Activated T-cell treated with anti-CD3 and anti-CD28 coated beads for 1 hour (primary cell): ENCODE measurements around the gene TMC3.
"Not testable (repeated sequence)": the region's sequence is repeated elsewhere in the genome, so short reads cannot be mapped to it uniquely, and the experiment has no call there.

Experiments
- DNase-seq: peaks from one replicate; pipeline ENCODE4 v3.0.0-alpha.2; 2020; ENCODE audit warnings: low read depth

TMC3 gene

DNA sequence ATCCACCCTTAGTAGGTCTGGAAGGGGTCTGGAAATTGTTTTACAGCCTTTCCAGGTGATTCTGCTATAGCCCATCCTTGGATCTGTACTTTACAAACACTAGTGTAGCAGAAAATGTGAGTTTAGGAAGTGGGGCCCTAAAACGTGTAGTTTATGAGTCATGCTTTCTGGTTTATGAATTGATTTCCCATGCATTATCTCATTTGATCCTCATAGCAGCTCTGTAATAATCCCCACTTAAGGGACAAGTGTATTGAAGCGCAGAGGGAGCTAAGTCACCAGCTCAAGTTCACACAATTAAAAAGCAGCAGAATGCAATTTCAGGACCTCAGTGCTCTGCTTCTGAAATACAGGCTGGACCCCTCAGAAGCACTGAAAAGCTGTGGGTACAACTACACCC, 27.4 kb downstream of the TMC3 start:
- DNase-seq: no peak

GRCh38 chr15:81343371-81343770, 30.6 kb downstream of the TMC3 start:
- no peak for DNase-seq

DNA sequence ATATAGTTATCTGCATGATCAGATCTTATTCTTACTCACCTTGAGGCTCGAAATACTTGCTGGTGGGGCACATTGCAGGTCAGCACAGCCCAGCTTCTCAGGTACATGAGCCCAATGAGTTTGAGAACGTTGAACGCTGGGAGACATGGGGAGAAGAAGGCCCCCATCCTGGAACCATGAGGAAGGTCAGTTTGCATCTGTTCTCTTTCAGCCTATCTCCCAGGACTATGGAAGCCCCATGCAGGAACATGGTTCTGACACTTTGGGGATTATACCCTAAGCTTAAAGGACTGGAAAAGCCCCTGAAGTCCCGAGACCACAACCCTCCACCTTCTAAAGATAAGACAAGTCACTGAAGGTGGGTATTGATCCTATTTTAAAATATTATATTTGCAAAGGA, 32.7 kb downstream of the TMC3 start:
- no peak for DNase-seq

DNA sequence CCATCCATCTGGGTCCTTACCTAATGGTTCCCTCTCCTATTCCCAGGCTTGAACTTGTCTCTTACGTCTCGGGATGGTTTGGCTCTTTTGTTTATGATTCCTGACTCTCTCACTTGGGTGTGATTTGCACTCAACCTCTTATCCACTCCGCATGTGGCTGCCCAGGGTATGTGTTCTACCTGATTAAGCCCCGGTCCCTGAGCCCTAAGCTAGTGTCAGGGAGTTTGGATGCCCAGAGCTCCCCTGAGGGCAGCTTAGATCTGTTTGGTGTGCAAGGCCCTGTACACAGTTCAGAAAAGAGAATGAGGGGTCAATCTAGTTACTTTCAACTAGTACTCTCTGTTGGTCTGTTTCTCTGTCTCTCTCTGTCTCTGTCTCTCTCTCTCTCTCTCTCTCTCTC, 34.2 kb downstream of the TMC3 start:
- DNase-seq: no peak

DNA sequence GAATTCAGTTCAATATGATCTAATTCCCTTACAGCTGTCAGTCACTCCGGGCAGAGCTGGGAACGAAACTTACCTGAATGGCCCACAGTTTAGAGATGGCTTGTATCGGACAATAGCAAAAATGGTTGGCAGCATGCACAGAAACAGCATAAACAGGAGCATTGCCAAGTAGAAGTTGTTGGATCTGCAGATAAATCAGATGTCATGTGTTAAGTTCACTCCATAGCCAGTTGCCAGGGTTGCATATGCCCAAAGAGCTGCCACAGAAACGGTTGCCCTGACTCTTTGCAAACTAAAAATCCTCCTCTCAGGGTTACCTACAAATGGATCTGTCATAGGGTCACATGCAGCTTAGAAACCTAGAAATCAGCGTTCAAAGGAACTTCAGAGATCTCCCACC, 34.7 kb downstream of the TMC3 start:
- DNase-seq: no peak

- no peak for DNase-seq
Measured at GRCh38 chr15:81338170-81339007, 35.6 kb downstream of the TMC3 start.

- DNase-seq: no peak
Measured at GRCh38 chr15:81337713-81338157, 36.3 kb downstream of the TMC3 start.

GRCh38 chr15:81337241-81337640, 36.8 kb downstream of the TMC3 start:
- DNase-seq: no peak

DNA sequence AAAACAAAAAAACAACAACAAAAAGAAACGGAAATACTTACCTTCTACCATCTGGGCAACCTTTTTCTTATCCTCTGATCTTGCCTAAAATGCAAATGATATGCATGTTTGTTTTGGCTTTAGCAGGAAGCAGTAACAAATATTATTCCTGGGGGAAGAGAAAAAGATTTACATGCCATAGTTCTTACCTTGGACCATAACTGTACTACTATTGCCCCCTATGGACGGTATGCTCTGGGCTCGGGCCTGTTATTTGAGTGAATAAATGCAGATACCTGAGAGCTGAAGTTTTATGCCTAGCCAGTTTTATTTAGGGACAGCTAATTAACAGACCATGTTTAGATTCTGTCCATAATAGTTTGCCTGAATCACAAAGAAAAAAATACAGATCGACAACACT, 37.4 kb downstream of the TMC3 start:
- peak; percentile 37 for DNase-seq

DNA sequence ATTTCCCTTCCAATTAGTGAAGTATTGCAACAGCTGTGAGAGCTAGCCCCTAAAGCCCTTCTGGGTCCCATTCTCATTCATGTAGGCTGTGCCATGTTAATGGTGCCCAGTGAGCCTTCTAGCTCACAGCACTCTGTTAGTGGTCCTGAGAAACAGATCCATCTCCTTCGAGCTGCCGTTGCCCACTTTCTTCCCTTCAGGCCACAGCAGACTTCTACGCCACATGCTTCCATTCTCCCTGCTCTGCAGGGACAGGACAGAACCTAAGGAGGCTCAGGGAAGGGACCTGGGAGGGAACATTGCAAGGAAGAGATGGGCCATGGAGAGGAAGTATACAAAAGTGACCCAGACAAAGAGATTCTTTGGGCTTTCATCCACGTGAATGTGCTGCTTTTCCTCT, 38.4 kb downstream of the TMC3 start:
- DNase-seq: no peak

GRCh38 chr15:81334768-81335435, 39.1 kb downstream of the TMC3 start:
- DNase-seq: no peak

- no peak for DNase-seq
Measured at GRCh38 chr15:81333363-81333762, 40.6 kb downstream of the TMC3 start.

GRCh38 chr15:81332326-81332725, 41.7 kb downstream of the TMC3 start:
- DNase-seq: no peak

- DNase-seq: no peak
Measured at GRCh38 chr15:81331600-81331999, 42.4 kb downstream of the TMC3 start.

DNA sequence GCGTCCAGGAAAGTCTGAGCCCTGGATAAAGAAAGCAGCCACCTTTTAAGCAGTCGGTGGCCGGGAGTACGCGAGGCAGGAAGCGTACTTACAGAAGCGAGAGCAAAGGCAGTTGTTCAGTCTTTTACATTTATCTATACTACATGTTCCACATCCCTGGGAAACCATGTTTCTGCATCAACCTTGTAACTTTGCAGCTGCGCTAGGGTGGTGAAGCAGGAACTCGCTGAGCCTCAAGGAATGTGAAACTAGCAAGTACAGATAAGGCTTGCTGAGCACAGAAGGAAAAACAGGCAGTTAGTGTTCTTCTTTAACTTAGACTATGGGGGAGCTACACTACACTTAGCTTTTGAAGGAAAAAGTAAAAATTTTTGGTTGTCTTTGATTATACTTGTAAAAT, 42.9 kb downstream of the TMC3 start:
- DNase-seq: not testable (repeated sequence)

DNA sequence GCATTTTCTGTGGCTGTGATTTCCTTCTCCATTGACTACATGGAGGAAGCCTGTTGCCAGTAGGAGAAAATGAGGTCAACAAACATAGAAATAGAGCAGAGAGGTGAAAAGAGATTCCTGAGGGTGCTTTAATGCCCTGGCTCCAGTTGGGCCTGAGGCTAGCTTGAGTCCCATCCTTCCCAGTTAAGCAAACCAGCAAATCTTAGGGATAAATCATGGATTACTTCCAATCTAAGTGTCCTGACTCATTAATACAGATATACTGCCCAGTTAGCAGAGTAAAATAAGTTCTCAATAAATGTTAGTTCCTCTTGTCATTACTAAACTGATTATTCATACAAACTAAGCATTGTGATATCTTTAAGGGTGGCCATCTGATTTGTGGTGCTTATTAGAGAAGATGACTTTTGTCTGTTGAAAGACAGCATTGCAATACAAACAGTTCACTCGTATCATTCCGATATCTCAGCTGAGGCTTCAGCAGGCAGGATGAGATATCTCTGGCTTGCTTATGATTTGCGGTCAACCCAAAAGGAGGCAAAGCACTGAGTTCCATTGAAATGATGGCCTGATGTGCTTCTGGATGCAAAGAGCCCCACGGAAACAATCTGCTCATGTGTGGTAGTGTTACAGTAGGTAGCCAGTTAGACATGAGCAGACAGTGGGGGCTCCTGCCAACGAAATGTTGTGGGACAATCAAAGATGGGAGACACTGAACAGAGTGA, 43.5 kb downstream of the TMC3 start:
- DNase-seq: no peak

GRCh38 chr15:81329446-81329845, 44.6 kb downstream of the TMC3 start:
- DNase-seq: no peak

- no peak for DNase-seq
Measured at GRCh38 chr15:81327516-81327915, 46.5 kb downstream of the TMC3 start.

- DNase-seq: no peak
Measured at GRCh38 chr15:81326466-81327212, 47.4 kb downstream of the TMC3 start.

DNA sequence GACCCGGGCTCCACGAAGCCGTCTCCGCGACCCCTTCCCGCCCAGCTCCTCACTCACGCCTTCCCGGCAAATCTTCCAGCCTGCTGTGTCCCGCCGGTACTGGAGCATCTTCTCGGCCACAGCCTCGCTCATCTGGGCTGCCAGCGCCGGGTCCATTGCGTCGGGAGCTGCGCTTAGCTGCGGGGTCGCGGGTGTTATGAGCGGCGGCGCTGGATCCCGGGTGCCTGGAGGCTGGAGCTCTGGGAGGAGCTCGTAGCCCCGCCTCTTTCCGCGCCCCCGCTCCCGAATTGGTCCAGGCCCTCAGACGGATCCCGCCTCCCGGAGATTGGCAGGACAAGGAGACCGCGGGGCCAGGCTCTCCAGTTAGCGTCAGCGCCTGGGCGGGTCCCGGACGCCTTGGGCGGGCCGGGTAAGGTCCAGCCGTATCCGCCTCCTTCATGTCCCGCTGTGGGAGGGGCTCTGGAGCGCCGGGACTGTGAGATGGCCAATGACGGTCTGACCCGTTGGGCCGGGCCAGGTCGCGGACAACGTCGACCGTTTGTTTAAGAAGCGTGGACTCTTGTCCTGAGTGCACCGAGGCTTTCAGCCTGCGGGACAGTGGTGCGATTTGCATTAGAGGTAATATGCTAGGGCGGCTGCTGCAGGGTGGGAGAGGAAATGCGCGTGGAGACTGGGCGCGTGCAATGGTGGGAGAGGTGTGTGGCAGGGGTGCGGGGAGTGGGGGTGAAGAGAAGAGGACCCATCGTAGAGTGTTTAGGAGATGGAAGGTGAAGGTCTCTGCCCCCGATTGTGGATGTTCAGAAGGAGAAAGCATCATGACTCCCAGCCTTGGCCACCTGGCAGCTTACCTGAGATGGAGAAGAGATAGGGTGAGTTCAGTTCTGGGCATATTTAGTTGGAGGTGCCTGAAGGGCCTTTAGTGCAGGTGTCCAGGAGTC, 49.8 kb downstream of the TMC3 start, which contains the start of gene STARD5:
Gene STARD5 (minus strand): TSS at position 198 of the 938 bp plus-strand sequence. CDS start 42 bp downstream, at position 156.
- peak; percentile 93 for DNase-seq

DNA sequence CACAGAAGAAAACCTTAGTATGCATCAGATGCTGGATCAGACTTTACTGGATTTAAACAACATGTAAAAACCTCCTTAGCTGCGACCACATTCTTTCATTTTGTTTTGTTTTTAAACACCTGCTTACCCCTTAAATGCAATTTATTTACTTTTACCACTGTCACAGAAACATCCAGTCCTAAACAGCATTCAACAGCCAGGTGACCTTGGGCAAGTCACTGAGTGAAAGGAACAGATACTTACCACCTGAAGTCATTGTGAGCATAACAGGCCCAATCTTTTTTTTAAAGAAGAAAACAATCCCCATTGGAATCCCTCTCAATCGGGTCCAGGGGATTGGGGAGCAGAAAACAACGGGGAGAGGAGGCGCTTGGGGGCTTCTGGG, 50.5 kb downstream of the TMC3 start:
- no peak for DNase-seq
